Measurements from ENCODE around the gene EPPIN. TPM values are rescaled to one million over a fixed set of nuclear protein-coding genes. Genes with fewer than 3 reads are reported as not detected.

The EPPIN gene
- not detected in 5 replicates for total RNA-seq (2022; extraction: Qiagen RNA extraction; ENCODE audit: low read depth)

DNA sequence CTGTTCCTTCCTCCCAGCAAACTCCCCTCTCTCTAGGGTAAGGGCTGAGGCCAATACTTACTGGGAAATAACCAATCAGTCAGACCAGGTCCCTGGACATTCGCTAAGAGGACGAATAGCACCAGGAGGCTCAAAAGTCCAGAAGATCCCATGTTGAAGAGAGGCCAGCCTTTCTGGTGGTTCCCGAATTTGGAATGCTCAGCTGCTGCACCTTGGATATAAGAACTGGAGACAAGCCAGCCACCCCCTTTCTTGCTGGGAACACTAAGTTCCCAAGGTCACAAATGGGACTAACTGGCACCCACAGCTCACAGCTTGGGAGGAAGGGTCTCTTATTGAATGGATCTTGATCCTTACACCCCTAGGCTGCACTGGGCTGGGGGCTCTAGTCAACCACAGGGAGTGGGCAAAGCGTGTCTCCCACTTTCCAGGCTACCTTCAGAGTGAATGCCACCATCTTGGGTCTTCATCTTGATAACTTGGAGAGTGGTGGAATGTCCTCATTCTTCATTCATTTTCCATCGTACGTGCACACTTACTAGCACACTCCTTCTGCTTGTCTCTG lies at the start of gene EPPIN:
Gene EPPIN, minus strand, starts transcription at position 196 of the 565 bp plus-strand sequence. Its CDS starts 44 bp downstream, at position 152.

DNA sequence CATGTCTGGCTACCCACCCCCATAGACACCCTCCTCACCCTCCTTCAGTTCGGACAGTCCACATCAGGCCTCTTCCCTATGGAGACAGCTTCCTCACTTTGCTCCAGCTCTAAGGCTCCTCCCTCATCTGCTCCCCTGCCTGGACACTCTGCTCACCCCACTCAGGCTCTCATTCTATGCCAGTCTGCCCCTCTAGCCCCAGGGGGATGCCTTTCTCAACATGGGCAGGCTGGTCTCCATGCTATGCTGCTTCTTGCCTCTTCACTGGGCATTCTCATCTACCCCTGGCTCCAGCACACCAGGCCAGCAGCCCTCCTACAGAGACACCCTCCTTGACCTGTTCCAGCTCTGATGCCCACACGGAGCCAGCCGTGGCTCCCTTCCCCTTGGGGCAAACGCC lies 32.0 kb upstream of the EPPIN start, which contains the start of gene WFDC8:
Gene WFDC8, minus strand, starts transcription at position 101 of the 400 bp plus-strand sequence. Its CDS starts 37 bp downstream, at position 64.

DNA sequence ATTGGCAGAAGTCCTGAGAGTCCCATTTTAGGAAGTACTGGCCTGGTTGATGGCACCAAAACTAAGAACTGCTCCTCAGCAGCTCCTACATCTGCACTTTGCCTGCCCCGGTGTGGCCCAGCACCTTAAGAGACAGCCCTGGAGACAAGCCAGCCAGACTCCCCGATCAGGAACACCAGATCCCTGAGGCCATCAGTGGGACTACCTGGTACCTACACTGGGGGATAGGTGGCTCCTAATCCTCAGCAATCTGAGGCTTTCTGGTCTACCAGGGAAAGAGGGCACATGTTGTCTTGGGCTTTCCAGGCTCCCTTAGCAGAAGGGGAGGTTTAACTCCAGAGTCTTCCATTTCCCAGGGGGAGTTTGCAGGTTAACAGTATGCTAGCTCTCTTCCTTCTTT lies 7.8 kb downstream of the EPPIN start, which contains the start of gene WFDC6:
Gene WFDC6, minus strand, starts transcription at position 101 of the 400 bp plus-strand sequence. Its CDS starts 75 bp downstream, at position 26.

DNA sequence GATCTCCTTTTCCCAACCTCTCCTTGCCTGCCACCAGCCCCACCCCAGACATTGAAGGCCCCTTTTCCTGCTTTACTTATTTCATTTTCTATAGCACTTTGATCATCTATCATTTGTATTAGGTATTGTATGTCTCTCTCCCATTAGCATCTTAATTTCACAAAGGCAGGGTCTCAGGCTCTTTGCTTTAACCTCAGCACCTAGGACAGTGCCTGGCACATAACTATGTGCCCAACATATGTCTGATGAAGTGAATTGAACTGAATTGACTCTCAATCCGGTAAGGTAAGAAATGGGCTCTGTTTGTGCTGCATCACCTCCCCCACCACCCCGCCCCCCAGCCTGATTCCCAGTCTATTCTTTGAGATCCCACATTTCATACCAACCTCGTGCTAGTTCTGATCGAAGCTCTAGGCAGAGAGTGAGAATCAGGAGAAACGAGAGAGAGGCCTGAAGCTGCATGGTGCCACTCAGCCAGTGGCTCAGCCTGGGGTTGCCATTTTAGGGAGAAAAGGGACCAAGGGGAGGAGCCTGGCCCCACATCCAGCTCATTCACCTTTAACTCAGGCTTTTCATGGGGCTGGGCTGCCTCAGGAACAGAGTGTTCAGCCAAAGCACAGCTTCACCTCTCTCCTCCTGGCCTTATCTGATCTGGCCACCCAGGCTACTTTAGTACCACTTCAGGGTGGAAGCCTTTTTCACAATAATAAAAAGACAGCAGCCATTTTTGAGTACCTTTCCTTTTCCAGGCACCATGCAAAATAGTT lies 31.9 kb downstream of the EPPIN start, which contains the start of gene SPINT3:
Gene SPINT3, minus strand, starts transcription at position 476 of the 767 bp plus-strand sequence. Its CDS starts 14 bp downstream, at position 462.

Other genes with a start within 250 kb of the EPPIN start
- not detected in 5 replicates for gene RBPJL, start 240.6 kb downstream of the EPPIN start, total RNA-seq (2022; extraction: Qiagen RNA extraction; ENCODE audit: low read depth)
- 0.06 to 0.14 TPM (median 0.12 TPM) in 4 of 5 replicates, not detected in the other for gene MATN4, start 239.1 kb downstream of the EPPIN start, total RNA-seq (2022; extraction: Qiagen RNA extraction; ENCODE audit: low read depth)
- gene SDC4, start 199.0 kb downstream of the EPPIN start, total RNA-seq (2022; extraction: Qiagen RNA extraction; ENCODE audit: low read depth) = 119 to 141 TPM (median 134 TPM) in 5 replicates
- 29.1 to 31.6 TPM (median 30.4 TPM) in 5 replicates for gene SYS1, start 184.2 kb downstream of the EPPIN start, total RNA-seq (2022; extraction: Qiagen RNA extraction; ENCODE audit: low read depth)
- gene TP53TG5, start 169.1 kb downstream of the EPPIN start, total RNA-seq (2022; extraction: Qiagen RNA extraction; ENCODE audit: low read depth) = not detected in 5 replicates
- gene DBNDD2, start 139.1 kb downstream of the EPPIN start, total RNA-seq (2022; extraction: Qiagen RNA extraction; ENCODE audit: low read depth) = 23.3 to 31.4 TPM (median 26.8 TPM) in 5 replicates
- gene PIGT, start 131.3 kb downstream of the EPPIN start, total RNA-seq (2022; extraction: Qiagen RNA extraction; ENCODE audit: low read depth) = 86.2 to 103 TPM (median 99.3 TPM) in 5 replicates
- gene WFDC2, start 77.6 kb downstream of the EPPIN start, total RNA-seq (2022; extraction: Qiagen RNA extraction; ENCODE audit: low read depth) = not detected in 5 replicates
- gene SPINT3, start 31.8 kb downstream of the EPPIN start, total RNA-seq (2022; extraction: Qiagen RNA extraction; ENCODE audit: low read depth) = not detected in 5 replicates
- gene WFDC6, start 7.9 kb downstream of the EPPIN start, total RNA-seq (2022; extraction: Qiagen RNA extraction; ENCODE audit: low read depth) = not detected in 5 replicates
- not detected in 5 replicates for gene WFDC8, start 31.9 kb upstream of the EPPIN start, total RNA-seq (2022; extraction: Qiagen RNA extraction; ENCODE audit: low read depth)
- gene WFDC10A, start 82.3 kb upstream of the EPPIN start, total RNA-seq (2022; extraction: Qiagen RNA extraction; ENCODE audit: low read depth) = not detected in 5 replicates
- not detected in 5 replicates for gene WFDC9, start 83.9 kb upstream of the EPPIN start, total RNA-seq (2022; extraction: Qiagen RNA extraction; ENCODE audit: low read depth)
- not detected in 5 replicates for gene WFDC11, start 122.8 kb upstream of the EPPIN start, total RNA-seq (2022; extraction: Qiagen RNA extraction; ENCODE audit: low read depth)
- gene WFDC13, start 154.6 kb upstream of the EPPIN start, total RNA-seq (2022; extraction: Qiagen RNA extraction; ENCODE audit: low read depth) = not detected in 5 replicates
- gene WFDC10B, start 157.6 kb upstream of the EPPIN start, total RNA-seq (2022; extraction: Qiagen RNA extraction; ENCODE audit: low read depth) = not detected in 5 replicates
- not detected in 5 replicates for gene SPINT4, start 174.9 kb upstream of the EPPIN start, total RNA-seq (2022; extraction: Qiagen RNA extraction; ENCODE audit: low read depth)
- 0.28 TPM in 1 of 5 replicates, not detected in the others for gene WFDC3, start 244.5 kb upstream of the EPPIN start, total RNA-seq (2022; extraction: Qiagen RNA extraction; ENCODE audit: low read depth)
- gene DNTTIP1, start 244.6 kb upstream of the EPPIN start, total RNA-seq (2022; extraction: Qiagen RNA extraction; ENCODE audit: low read depth) = 32.5 to 40.1 TPM (median 37.4 TPM) in 5 replicates